A375 (cell line): ENCODE data around the gene ANKS1A. TPM values are rescaled to one million over a fixed set of nuclear protein-coding genes. Genes with fewer than 3 reads are reported as not detected.

Experiments used
- small RNA-seq: library from RNA; depleted of rRNA; stranded (forward); fragments of <200 nt; gene quantifications from one replicate; pipeline ENCODE3, GENCODE V24; 2014
- total RNA-seq: library from RNA; depleted of rRNA; stranded (reverse); fragments of >200 nt; shearing (Covaris generic); gene quantifications from 2 replicates; pipeline ENCODE4 v1.2.3, GENCODE V29; 2014; rRNA removed

The ANKS1A gene
- 7.3 and 7.4 TPM in 2 replicates for total RNA-seq

GRCh38 chr6:34888874-34889555, at the start of gene ANKS1A:
TSS of gene ANKS1A (plus strand) at chr6:34889255. CDS start at chr6:34889403, 148 bp downstream.

GRCh38 chr6:34887753-34888513, 1.1 kb upstream of the ANKS1A start, which contains the start of gene TAF11:
TSS of gene TAF11 (minus strand) at chr6:34888042. CDS start at chr6:34887957, 85 bp downstream.

Small RNA genes within 50 kb of the gene (small RNA-seq; reads per million reads assigned to genes)
- gene AL138721.1 = not detected

Other genes starting within 250 kb of the ANKS1A start
- 15.4 and 15.7 TPM in 2 replicates for gene ILRUN, start 192.5 kb upstream of the ANKS1A start, total RNA-seq
- gene SNRPC, start 131.8 kb upstream of the ANKS1A start, total RNA-seq = 100 and 135 TPM in 2 replicates
- gene BLTP3A, start 97.2 kb upstream of the ANKS1A start, total RNA-seq = 9.7 and 13.0 TPM in 2 replicates
- 16.0 and 18.4 TPM in 2 replicates for gene TAF11, start 1.2 kb upstream of the ANKS1A start, total RNA-seq